Neural cell (in vitro differentiated cells): ENCODE data around the gene COA3.
"Not testable (repeated sequence)": the region's sequence is repeated elsewhere in the genome, so short reads cannot be mapped to it uniquely, and the experiment has no call there.

Experiments
- CTCF ChIP-seq: fragments of 450-650 bp; IDR thresholded peaks from 2 replicates; pipeline ENCODE4 v1.5.1; 2014; ENCODE audit warnings: antibody characterized with exemption, mild to moderate bottlenecking, moderate library complexity; ENCODE audit not compliant: poor library complexity, severe bottlenecking
- MXI1 ChIP-seq: fragments of 450-650 bp; conservative IDR thresholded peaks from 2 replicates; pipeline ENCODE4 v1.6.1; 2014; ENCODE audit warnings: antibody characterized with exemption, mild to moderate bottlenecking; ENCODE audit not compliant: poor library complexity, severe bottlenecking
- RAD21 ChIP-seq: fragments of 450-650 bp; conservative IDR thresholded peaks from 2 replicates; pipeline ENCODE4 v1.6.1; 2014; ENCODE audit warnings: antibody characterized with exemption, mild to moderate bottlenecking, moderate library complexity

- TF ChIP-seq CTCF, MXI1, RAD21: not testable (repeated sequence)
Measured at GRCh38 chr17:42769964-42770363, 28.5 kb downstream of the COA3 start.
